Thoracic aorta (tissue), 2 donors: ENCODE measurements around the gene DUSP1. TPM values are rescaled to one million over a fixed set of nuclear protein-coding genes. Genes with fewer than 3 reads are reported as not detected.

Experiments used
- ATAC-seq: fragments of 150-250 bp; one replicate; pipeline ENCODE4 v1.8.0; 2017; ENCODE audit warnings: low read depth; ENCODE audit not compliant: insufficient number of reproducible peaks, low FRiP score
- DNase-seq: peaks from one replicate; pipeline ENCODE4 v3.0.0-alpha.2; 2020; ENCODE audit warnings: low spot score
- H3K27ac ChIP-seq, 2 donors: fragments of 200-600 bp; sonication (generic); 1 replicate in 1 of 2; 2 replicates in 1 of 2; pipeline ENCODE4 v1.5.1; 2016; ENCODE audit warnings: mild to moderate bottlenecking in 2 of 2, moderate library complexity in 2 of 2
- H3K27me3 ChIP-seq: fragments of 200-600 bp; sonication (generic); replicated peaks from 2 replicates; pipeline ENCODE4 v1.6.0; 2016; ENCODE audit warnings: mild to moderate bottlenecking; ENCODE audit not compliant: insufficient read depth
- H3K36me3 ChIP-seq: fragments of 200-600 bp; sonication (generic); one replicate; pipeline ENCODE4 v1.5.1; 2016
- H3K4me1 ChIP-seq, 2 donors: fragments of 200-600 bp; sonication (generic); 1 replicate in 1 of 2; 2 replicates in 1 of 2; pipeline versions ENCODE4 v1.5.1 to v1.6.0; 2016; ENCODE audit warnings: low read depth in 2 of 2, mild to moderate bottlenecking in 1 of 2; ENCODE audit not compliant: control insufficient read depth in 1 of 2
- H3K4me3 ChIP-seq: fragments of 200-600 bp; sonication (generic); 2 replicates; pipeline ENCODE4 v1.5.1; 2016; ENCODE audit warnings: mild to moderate bottlenecking
- H3K9me3 ChIP-seq: fragments of 200-600 bp; sonication (generic); 2 replicates; pipeline ENCODE4 v1.5.1; 2016
- CTCF ChIP-seq: fragments of 200-600 bp; sonication (generic); IDR thresholded peaks from one replicate; pipeline ENCODE4 v1.5.1; 2019; ENCODE audit warnings: antibody characterized with exemption
- total RNA-seq, 2 donors: library from RNA; depleted of rRNA; stranded (reverse); fragments of >200 nt; gene quantifications; one replicate each; pipeline versions ENCODE4 v1.1.0 to v1.2.3, GENCODE V29; 2016

DUSP1 gene
- total RNA-seq, 2 donors from 2014 or later: 813 to 3,699 TPM

GRCh38 chr5:172725273-172725672, 45.7 kb downstream of the DUSP1 start:
- H3K27me3 ChIP-seq: no peaks in the 10 kb centered on the region
- TF ChIP-seq CTCF: no peak
- peaks cover 11 to 28% of the 10 kb centered on the region in 2 donors for H3K4me1 ChIP-seq
- H3K9me3 ChIP-seq: no peaks in the 10 kb centered on the region
- H3K36me3 ChIP-seq: no peaks in the 10 kb centered on the region
- no peak overlapping the region for H3K27ac ChIP-seq
- ATAC-seq (no peak), DNase-seq (no peak)
- no peak overlapping the region for H3K4me3 ChIP-seq

- DNase-seq: no peak
- Histone ChIP-seq H3K9me3 (no peaks in the 10 kb centered on the region), H3K36me3 (no peaks in the 10 kb centered on the region), H3K27ac (no peak overlapping the region), H3K4me1 (peaks cover 11 to 34% of the 10 kb centered on the region in 2 donors), H3K27me3 (no peaks in the 10 kb centered on the region), H3K4me3 (no peak overlapping the region)
- no peak for TF ChIP-seq CTCF
- no peak for ATAC-seq
Observed at GRCh38 chr5:172724242-172725183, 46.5 kb downstream of the DUSP1 start.

- DNase-seq (no peak), ATAC-seq (no peak)
- Histone ChIP-seq H3K9me3 (no peaks in the 10 kb centered on the region), H3K36me3 (no peaks in the 10 kb centered on the region), H3K27me3 (no peaks in the 10 kb centered on the region), H3K27ac (peak overlapping the region in 1 of 2 donors; percentile 76), H3K4me3 (no peak overlapping the region), H3K4me1 (peaks cover 11 to 34% of the 10 kb centered on the region in 2 donors)
- no peak for TF ChIP-seq CTCF
Observed at GRCh38 chr5:172723508-172723907, 47.5 kb downstream of the DUSP1 start.

- DNase-seq: no peak
- no peaks in the 10 kb centered on the region for H3K36me3 ChIP-seq
- H3K4me3 ChIP-seq: peak overlapping the region; percentile 49
- no peaks in the 10 kb centered on the region for H3K27me3 ChIP-seq
- H3K4me1 ChIP-seq: peaks cover 13 to 40% of the 10 kb centered on the region in 2 donors
- H3K27ac ChIP-seq: peak overlapping the region; percentile 48 to 76
- no peak for ATAC-seq
- no peak for TF ChIP-seq CTCF
- no peaks in the 10 kb centered on the region for H3K9me3 ChIP-seq
Observed at GRCh38 chr5:172722327-172722815, 48.6 kb downstream of the DUSP1 start.

- H3K4me3 ChIP-seq: peak overlapping the region; percentile 49
- DNase-seq (no peak), ATAC-seq (no peak)
- no peaks in the 10 kb centered on the region for H3K27me3 ChIP-seq
- TF ChIP-seq CTCF: no peak
- peak overlapping the region; percentile 52 to 76 for H3K27ac ChIP-seq
- H3K9me3 ChIP-seq: no peaks in the 10 kb centered on the region
- no peaks in the 10 kb centered on the region for H3K36me3 ChIP-seq
- peaks cover 18 to 46% of the 10 kb centered on the region in 2 donors for H3K4me1 ChIP-seq
Observed at GRCh38 chr5:172721455-172722326, 49.3 kb downstream of the DUSP1 start.
